Globus pallidus (tissue), 1 donor: Measurements from ENCODE around the gene RTEL1.

Experiments used
- DNase-seq: peaks from one replicate; pipeline ENCODE4 v3.0.0-alpha.2; 2015; ENCODE audit warnings: low spot score

Gene RTEL1

GRCh38 chr20:63697868-63698545, 39.9 kb downstream of the RTEL1 start:
- DNase-seq = no peak

- DNase-seq = no peak
Observed at GRCh38 chr20:63698739-63699465, 40.8 kb downstream of the RTEL1 start.

GRCh38 chr20:63699466-63700198, 41.5 kb downstream of the RTEL1 start:
- no peak for DNase-seq

- DNase-seq = no peak
Observed at GRCh38 chr20:63700199-63701050, 42.3 kb downstream of the RTEL1 start.

GRCh38 chr20:63701051-63701328, 42.9 kb downstream of the RTEL1 start:
- DNase-seq = no peak

GRCh38 chr20:63701329-63702035, 43.4 kb downstream of the RTEL1 start:
- no peak for DNase-seq

GRCh38 chr20:63702036-63702665, 44.0 kb downstream of the RTEL1 start:
- DNase-seq = no peak

GRCh38 chr20:63702751-63703470, 44.8 kb downstream of the RTEL1 start:
- DNase-seq = no peak

- no peak for DNase-seq
Observed at GRCh38 chr20:63703471-63703975, 45.4 kb downstream of the RTEL1 start.

- DNase-seq = no peak
Observed at GRCh38 chr20:63703976-63704748, 46.0 kb downstream of the RTEL1 start.

GRCh38 chr20:63704749-63705117, 46.6 kb downstream of the RTEL1 start:
- no peak for DNase-seq

GRCh38 chr20:63705232-63706026, 47.3 kb downstream of the RTEL1 start:
- DNase-seq = no peak

- DNase-seq = no peak
Observed at GRCh38 chr20:63706027-63706695, 48.0 kb downstream of the RTEL1 start.

GRCh38 chr20:63706852-63707557, 48.9 kb downstream of the RTEL1 start:
- DNase-seq = no peak

- DNase-seq = peak; percentile 85
Observed at GRCh38 chr20:63707558-63708300, 49.6 kb downstream of the RTEL1 start, which contains the start of the genes ARFRP1 and ZGPAT. TSS of gene ARFRP1 (minus strand) at chr20:63707976. CDS start at chr20:63707091, 885 bp downstream. TSS of gene ZGPAT (plus strand) at chr20:63708039. CDS start at chr20:63708581, 542 bp downstream.
